HPDE6-E6E7 (cell line): Measurements from ENCODE around the gene FUT6.
"Not testable (repeated sequence)": the region's sequence is repeated elsewhere in the genome, so short reads cannot be mapped to it uniquely, and the experiment has no call there.

Experiments used
- DNase-seq: peaks from one replicate; pipeline ENCODE4 v3.0.0; 2011; ENCODE audit warnings: missing footprints; ENCODE audit errors: extremely low spot score

Gene FUT6

GRCh38 chr19:5785423-5785822 is 54.1 kb downstream of the FUT6 start:
- DNase-seq, result no peak

- DNase-seq, result no peak
These were observed 54.8 kb downstream of the FUT6 start, which contains the start of gene PRR22 for GRCh38 chr19:5784581-5785147. TSS of gene PRR22 (minus strand) at chr19:5784746. CDS start at chr19:5784660, 86 bp downstream.

GRCh38 chr19:5782945-5783919 is 56.3 kb downstream of the FUT6 start:
- DNase-seq, result no peak

DNA sequence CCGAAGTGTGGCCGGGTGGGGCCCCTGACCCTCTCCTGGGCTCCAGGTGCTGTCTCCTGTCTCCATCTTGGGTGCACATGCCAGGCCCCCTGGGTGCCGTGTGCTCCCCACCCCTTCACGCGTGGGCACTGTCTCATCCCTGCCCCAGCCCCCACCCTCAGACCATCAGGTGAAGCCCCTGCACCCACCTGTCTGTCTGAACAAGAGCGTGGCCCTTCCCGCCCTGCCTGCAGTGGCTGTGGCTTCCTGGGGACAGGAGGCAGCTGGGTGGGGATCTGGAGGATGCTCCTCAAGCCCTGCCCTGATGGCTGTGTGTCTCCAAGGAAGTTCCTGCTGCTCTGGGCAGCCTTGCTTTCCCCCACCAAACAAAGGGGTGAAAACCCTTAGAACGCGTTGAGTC is 57.2 kb downstream of the FUT6 start:
- no peak for DNase-seq

DNA sequence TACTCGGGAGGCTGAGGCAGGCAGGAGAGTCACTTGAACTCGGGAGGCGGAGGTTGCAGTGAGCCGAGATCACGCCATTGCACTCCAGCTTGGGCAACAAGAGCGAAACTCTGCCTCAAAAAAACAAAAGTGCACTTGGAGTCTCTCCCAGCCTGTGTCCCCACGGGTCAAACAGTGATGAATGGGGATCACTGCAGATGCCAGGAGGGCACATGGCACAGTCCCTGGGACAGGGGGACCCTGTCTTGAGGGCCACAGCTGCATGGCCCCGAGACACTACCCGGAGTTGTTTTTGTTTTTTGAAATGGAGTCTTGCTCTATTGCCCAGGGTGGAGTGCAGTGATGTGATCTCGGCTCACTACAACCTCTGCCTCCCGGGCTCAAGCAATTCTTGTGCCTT is 58.6 kb downstream of the FUT6 start:
- not testable (repeated sequence) for DNase-seq
